Testis (tissue), 3 donors: ENCODE results near the gene NKAIN4. TPM values are rescaled to one million over a fixed set of nuclear protein-coding genes. Genes with fewer than 3 reads are reported as not detected.
A peak's percentile ranks its signal among the peaks of the same experiment; 100 is the strongest.
"Not testable (repeated sequence)": the region's sequence is repeated elsewhere in the genome, so short reads cannot be mapped to it uniquely, and the experiment has no call there.

Experiments
- DNase-seq: peaks from one replicate; pipeline ENCODE4 v3.0.0-alpha.2; 2019
- H3K27ac ChIP-seq, 2 donors: fragments of 200-600 bp; sonication (generic); one replicate each; pipeline ENCODE4 v1.5.1; 2019
- H3K27me3 ChIP-seq: fragments of 200-600 bp; sonication (generic); one replicate; pipeline ENCODE4 v1.5.1; 2019
- H3K36me3 ChIP-seq: fragments of 200-600 bp; sonication (generic); one replicate; pipeline ENCODE4 v1.5.1; 2017; ENCODE audit warnings: low read depth; ENCODE audit errors: missing control alignments
- H3K4me1 ChIP-seq: fragments of 200-600 bp; sonication (generic); one replicate; pipeline ENCODE4 v1.5.1; 2019
- H3K4me3 ChIP-seq, 2 donors: fragments of 200-600 bp; sonication (generic); one replicate each; pipeline ENCODE4 v1.5.1; 2017 to 2019
- H3K9me3 ChIP-seq: fragments of 200-600 bp; sonication (generic); one replicate; pipeline ENCODE4 v1.5.1; 2017
- POLR2A ChIP-seq: fragments of 450-650 bp; IDR thresholded peaks from one replicate; pipeline ENCODE4 v1.6.1; 2017; ENCODE audit warnings: antibody characterized with exemption, mild to moderate bottlenecking, moderate library complexity
- WGBS, 2 donors: methylation state at CpG; one replicate each; pipeline ENCODE4 v1.1.5; 2018; 5-methylcytosine and 5-hydroxymethylcytosine counted together
- intact Hi-C: fragments of 100-400 bp; cut with DNase I; formaldehyde crosslinking; loops from one replicate; pipeline ENCODE4 v1.15.1; 2023; ENCODE audit warnings: low total_unique reads
- polyA plus RNA-seq: library from polyadenylated mRNA; stranded (reverse); fragments of 350-450 nt; fragmentation: Illumina TruSeq; extraction: RNeasy Lipid Tissue Mini Kit (QIAGEN cat#74804); gene quantifications from one replicate; pipeline ENCODE4 v1.2.3, GENCODE V29; 2014; ENCODE audit warnings: low read depth, low replicate concordance; ENCODE audit not compliant: insufficient read depth
- total RNA-seq, 2 donors: library from RNA; depleted of rRNA; stranded (reverse); fragments of >200 nt; gene quantifications; one replicate each; pipeline ENCODE4 v1.2.3, GENCODE V29; 2016
- TF ChIP-seq, protein P1 (sequence below), 3 experiments: fragments of 450-650 bp in 2 of 3; fragments of 200-600 bp in 1 of 3; sonication (generic) in 1 of 3; IDR thresholded peaks; one replicate each; pipeline ENCODE4 v1.5.1; 2016 to 2019; ENCODE audit warnings: antibody characterized with exemption in 3 of 3, mild to moderate bottlenecking in 2 of 3, moderate library complexity in 1 of 3

Gene NKAIN4
- total and polyA plus RNA-seq, 3 donors from 2014 or later: 3.9 to 6.0 (median 4.7) TPM

DNA sequence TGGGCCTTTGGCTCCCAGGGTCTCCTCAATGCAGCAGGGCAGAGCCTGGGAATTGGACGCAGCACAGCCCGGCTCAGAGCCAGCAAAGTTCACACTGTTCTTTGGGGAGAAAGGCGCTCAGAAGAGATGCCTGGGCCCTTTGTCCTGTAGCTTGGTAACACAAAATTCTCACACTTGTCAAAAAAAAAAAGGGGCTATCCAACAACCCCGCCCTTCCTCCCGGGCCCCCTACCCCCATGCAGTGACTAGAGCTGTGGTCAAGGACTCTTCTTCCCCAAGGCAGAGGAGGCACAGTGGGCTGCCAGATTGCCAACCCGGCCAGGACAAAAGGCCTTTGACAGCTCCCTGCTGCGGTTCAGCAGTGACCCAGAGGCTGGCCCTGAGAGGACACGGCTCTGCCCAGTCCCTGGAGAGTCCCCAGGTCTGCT, 2.0 kb downstream of the NKAIN4 start:
- H3K27ac ChIP-seq: no peak overlapping the region
- peaks cover 23% of the 10 kb centered on the region for H3K4me1 ChIP-seq
- H3K9me3 ChIP-seq: no peaks in the 10 kb centered on the region
- 60% methylated on average over 1 to 8 of the region's 8 CpGs for WGBS, 2 donors
- no peaks in the 10 kb centered on the region for H3K36me3 ChIP-seq
- intact Hi-C loops: no loop called here
- no peak for DNase-seq
- TF ChIP-seq, protein P1, sequence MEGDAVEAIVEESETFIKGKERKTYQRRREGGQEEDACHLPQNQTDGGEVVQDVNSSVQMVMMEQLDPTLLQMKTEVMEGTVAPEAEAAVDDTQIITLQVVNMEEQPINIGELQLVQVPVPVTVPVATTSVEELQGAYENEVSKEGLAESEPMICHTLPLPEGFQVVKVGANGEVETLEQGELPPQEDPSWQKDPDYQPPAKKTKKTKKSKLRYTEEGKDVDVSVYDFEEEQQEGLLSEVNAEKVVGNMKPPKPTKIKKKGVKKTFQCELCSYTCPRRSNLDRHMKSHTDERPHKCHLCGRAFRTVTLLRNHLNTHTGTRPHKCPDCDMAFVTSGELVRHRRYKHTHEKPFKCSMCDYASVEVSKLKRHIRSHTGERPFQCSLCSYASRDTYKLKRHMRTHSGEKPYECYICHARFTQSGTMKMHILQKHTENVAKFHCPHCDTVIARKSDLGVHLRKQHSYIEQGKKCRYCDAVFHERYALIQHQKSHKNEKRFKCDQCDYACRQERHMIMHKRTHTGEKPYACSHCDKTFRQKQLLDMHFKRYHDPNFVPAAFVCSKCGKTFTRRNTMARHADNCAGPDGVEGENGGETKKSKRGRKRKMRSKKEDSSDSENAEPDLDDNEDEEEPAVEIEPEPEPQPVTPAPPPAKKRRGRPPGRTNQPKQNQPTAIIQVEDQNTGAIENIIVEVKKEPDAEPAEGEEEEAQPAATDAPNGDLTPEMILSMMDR (IDR thresholded peaks at IDR 0.05): no peak
- no peak for TF ChIP-seq POLR2A
- H3K27me3 ChIP-seq: no peaks in the 10 kb centered on the region
- no peak overlapping the region for H3K4me3 ChIP-seq

DNA sequence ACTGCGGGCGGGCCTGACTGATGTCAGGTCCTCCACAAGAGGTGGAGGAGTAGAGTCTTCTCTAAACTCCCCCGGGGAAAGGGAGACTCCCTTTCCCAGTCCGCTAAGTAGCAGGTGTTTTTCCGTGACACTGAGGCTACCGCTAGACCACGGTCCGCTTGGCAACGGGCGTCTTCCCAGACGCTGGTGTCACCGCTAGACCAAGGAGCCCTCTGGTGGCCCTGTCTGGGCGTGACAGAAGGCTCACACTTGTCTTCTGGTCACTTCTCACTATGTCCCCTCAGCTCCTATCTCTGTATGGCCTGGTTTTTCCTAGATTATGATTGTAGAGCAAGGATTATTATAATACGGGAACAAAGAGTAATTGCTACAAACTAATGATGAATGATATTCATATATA, 2.9 kb downstream of the NKAIN4 start:
- 65 to 71% methylated on average over 12 to 14 of the region's 14 CpGs for WGBS, 2 donors
- intact Hi-C loops, H3K36me3 ChIP-seq, H3K27me3 ChIP-seq, H3K9me3 ChIP-seq, H3K4me3 ChIP-seq, H3K27ac ChIP-seq: not testable (repeated sequence)
- peaks cover 23% of the 10 kb centered on the region for H3K4me1 ChIP-seq
- TF ChIP-seq, protein P1 (IDR thresholded peaks at IDR 0.05): peak in 1 of 3 experiments; percentile 15
- DNase-seq: peak; percentile 62

DNA sequence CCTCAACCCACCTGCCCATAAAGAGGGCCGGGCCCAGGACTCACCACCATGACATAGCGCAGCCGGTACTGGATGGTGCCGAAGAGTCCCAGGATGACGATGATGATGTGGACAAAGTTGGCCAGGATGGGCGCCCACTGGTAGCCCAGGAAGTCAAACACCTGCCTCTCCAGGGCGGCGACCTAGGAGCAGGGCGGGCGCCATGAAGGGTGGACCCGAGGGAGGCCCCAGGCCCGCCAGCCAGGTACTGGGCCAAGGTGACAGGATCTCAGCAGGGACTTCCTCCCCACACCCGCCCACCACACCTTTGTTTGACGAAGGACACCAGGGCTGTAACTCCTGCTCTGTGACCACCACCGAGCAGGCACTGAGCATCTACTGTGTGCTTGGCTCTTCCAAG, 4.4 kb downstream of the NKAIN4 start:
- H3K4me1 ChIP-seq: peaks cover 23% of the 10 kb centered on the region
- TF ChIP-seq POLR2A: no peak
- TF ChIP-seq, protein P1 (IDR thresholded peaks at IDR 0.05): no peak
- WGBS, 2 donors: 94 to 97% methylated on average over 10 to 15 of the region's 15 CpGs
- no peak overlapping the region for H3K4me3 ChIP-seq
- no peaks in the 10 kb centered on the region for H3K36me3 ChIP-seq
- no peaks in the 10 kb centered on the region for H3K9me3 ChIP-seq
- no peaks in the 10 kb centered on the region for H3K27me3 ChIP-seq
- DNase-seq: no peak
- intact Hi-C loops: no loop called here
- H3K27ac ChIP-seq: no peak overlapping the region

DNA sequence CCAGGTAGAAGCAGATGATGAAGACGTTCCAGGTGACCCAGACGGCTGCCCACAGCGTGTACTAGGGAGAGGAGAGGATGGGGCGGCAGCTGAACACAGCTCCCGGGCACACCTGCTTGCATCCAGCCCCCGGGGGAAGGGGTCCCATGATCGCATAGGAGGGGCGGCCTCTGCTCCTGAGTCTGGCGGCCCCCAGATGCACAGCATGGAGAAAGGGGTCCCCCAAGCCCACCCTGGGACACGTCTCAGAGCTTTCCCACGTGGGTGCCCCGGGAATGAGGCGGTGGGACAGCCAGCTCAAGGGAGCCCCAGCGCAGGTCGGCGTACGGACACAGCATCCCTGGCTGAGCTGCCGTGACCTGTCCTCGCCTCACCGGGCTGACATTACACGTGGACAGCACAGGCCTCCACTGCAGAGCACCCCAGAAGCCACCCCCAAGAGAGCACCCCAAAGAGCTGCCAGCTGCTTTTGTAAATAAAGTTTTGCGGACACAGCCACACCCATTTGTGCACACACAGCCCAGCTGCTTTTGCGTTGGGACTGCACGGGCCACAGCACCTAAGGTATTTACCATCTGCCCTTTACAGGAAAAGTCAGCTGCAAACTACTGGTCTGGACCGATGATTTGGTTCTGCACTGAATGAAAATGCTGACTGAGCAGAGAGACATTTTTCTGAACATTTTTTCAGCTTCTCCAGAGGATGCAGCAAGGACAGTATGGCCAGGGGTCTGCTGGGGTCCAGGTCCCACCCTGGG, 5.2 kb downstream of the NKAIN4 start:
- no peaks in the 10 kb centered on the region for H3K9me3 ChIP-seq
- 85 to 87% methylated on average over 14 to 25 of the region's 25 CpGs for WGBS, 2 donors
- H3K27me3 ChIP-seq: no peaks in the 10 kb centered on the region
- H3K4me1 ChIP-seq: peaks cover 19% of the 10 kb centered on the region
- H3K4me3 ChIP-seq: no peak overlapping the region
- intact Hi-C loops: no loop called here
- TF ChIP-seq POLR2A: no peak
- TF ChIP-seq, protein P1 (IDR thresholded peaks at IDR 0.05): no peak
- no peaks in the 10 kb centered on the region for H3K36me3 ChIP-seq
- DNase-seq: no peak
- H3K27ac ChIP-seq: no peak overlapping the region
